ENCODE measurements around the gene MYORG.

The MYORG gene

GRCh38 chr9:34376596-34377403 is at the start of gene MYORG:
TSS of gene MYORG (minus strand) at chr9:34376898. CDS start at chr9:34372943, 3,955 bp downstream.
- DNase-seq (ENCODE audit: low read depth, low spot score), result no peak

- no peak for DNase-seq (ENCODE audit: low read depth, low spot score)
Observed at GRCh38 chr9:34419716-34420504, 43.2 kb upstream of the MYORG start.

- DNase-seq (ENCODE audit: low read depth, low spot score), result no peak
Observed at GRCh38 chr9:34417734-34418133, 41.0 kb upstream of the MYORG start.

GRCh38 chr9:34413231-34413852 is 36.6 kb upstream of the MYORG start:
- DNase-seq (ENCODE audit: low read depth, low spot score), result no peak

- no peak for DNase-seq (ENCODE audit: low read depth, low spot score)
Observed at GRCh38 chr9:34412336-34412735, 35.6 kb upstream of the MYORG start.

- no peak for DNase-seq (ENCODE audit: low read depth, low spot score)
Observed at GRCh38 chr9:34409154-34409553, 32.5 kb upstream of the MYORG start.

- no peak for DNase-seq (ENCODE audit: low read depth, low spot score)
Observed at GRCh38 chr9:34408173-34408572, 31.5 kb upstream of the MYORG start.

GRCh38 chr9:34406219-34406618 is 29.5 kb upstream of the MYORG start:
- no peak for DNase-seq (ENCODE audit: low read depth, low spot score)

GRCh38 chr9:34405719-34406118 is 29.0 kb upstream of the MYORG start:
- no peak for DNase-seq (ENCODE audit: low read depth, low spot score)

- DNase-seq (ENCODE audit: low read depth, low spot score), result no peak
Observed at GRCh38 chr9:34403554-34404380, 27.1 kb upstream of the MYORG start.

GRCh38 chr9:34400686-34401602 is 24.2 kb upstream of the MYORG start:
- no peak for DNase-seq (ENCODE audit: low read depth, low spot score)

GRCh38 chr9:34400275-34400674 is 23.6 kb upstream of the MYORG start:
- DNase-seq (ENCODE audit: low read depth, low spot score), result no peak

GRCh38 chr9:34399729-34400128 is 23.0 kb upstream of the MYORG start:
- no peak for DNase-seq (ENCODE audit: low read depth, low spot score)

GRCh38 chr9:34398875-34399274 is 22.2 kb upstream of the MYORG start:
- DNase-seq (ENCODE audit: low read depth, low spot score), result no peak

- DNase-seq (ENCODE audit: low read depth, low spot score), result no peak
Observed at GRCh38 chr9:34396276-34397214, 19.8 kb upstream of the MYORG start.

- DNase-seq (ENCODE audit: low read depth, low spot score), result no peak
Observed at GRCh38 chr9:34392511-34392910, 15.8 kb upstream of the MYORG start.

- DNase-seq (ENCODE audit: low read depth, low spot score), result no peak
Observed at GRCh38 chr9:34387239-34387638, 10.5 kb upstream of the MYORG start.

GRCh38 chr9:34386656-34387055 is 10.0 kb upstream of the MYORG start:
- no peak for DNase-seq (ENCODE audit: low read depth, low spot score)

- DNase-seq (ENCODE audit: low read depth, low spot score), result no peak
Observed at GRCh38 chr9:34385561-34386230, 9.0 kb upstream of the MYORG start.

Data from smooth muscle cell of the brain vasculature (primary cell).